Neural cell (in vitro differentiated cells): ENCODE data around the gene HDC.

Source experiments
- EP300 ChIP-seq: fragments of 450-650 bp; conservative IDR thresholded peaks from 2 replicates; pipeline ENCODE4 v1.6.1; 2014; ENCODE audit warnings: antibody characterized with exemption, mild to moderate bottlenecking, moderate library complexity; ENCODE audit not compliant: poor library complexity, severe bottlenecking
- EZH2 ChIP-seq: fragments of 200-600, 300-800 bp; shearing (Covaris generic), sonication (generic); IDR thresholded peaks from 2 replicates; pipeline ENCODE4 v1.6.1; 2014; ENCODE audit warnings: antibody characterized with exemption, low read length, borderline replicate concordance, mild to moderate bottlenecking; ENCODE audit not compliant: insufficient read depth, poor library complexity, severe bottlenecking
- MXI1 ChIP-seq: fragments of 450-650 bp; conservative IDR thresholded peaks from 2 replicates; pipeline ENCODE4 v1.6.1; 2014; ENCODE audit warnings: antibody characterized with exemption, mild to moderate bottlenecking; ENCODE audit not compliant: poor library complexity, severe bottlenecking
- POLR2AphosphoS5 ChIP-seq: IDR thresholded peaks from 2 replicates; pipeline ENCODE4 v1.6.1; 2012
- RAD21 ChIP-seq: fragments of 450-650 bp; conservative IDR thresholded peaks from 2 replicates; pipeline ENCODE4 v1.6.1; 2014; ENCODE audit warnings: antibody characterized with exemption, mild to moderate bottlenecking, moderate library complexity
- SMC3 ChIP-seq: fragments of 450-650 bp; conservative IDR thresholded peaks from 2 replicates; pipeline ENCODE4 v1.6.1; 2014; ENCODE audit warnings: antibody characterized with exemption, mild to moderate bottlenecking, moderate library complexity; ENCODE audit not compliant: poor library complexity
- TF ChIP-seq, protein P1 (sequence below): fragments of 450-650 bp; IDR thresholded peaks from 2 replicates; pipeline ENCODE4 v1.5.1; 2014; ENCODE audit warnings: antibody characterized with exemption, mild to moderate bottlenecking, moderate library complexity; ENCODE audit not compliant: poor library complexity, severe bottlenecking

DNA sequence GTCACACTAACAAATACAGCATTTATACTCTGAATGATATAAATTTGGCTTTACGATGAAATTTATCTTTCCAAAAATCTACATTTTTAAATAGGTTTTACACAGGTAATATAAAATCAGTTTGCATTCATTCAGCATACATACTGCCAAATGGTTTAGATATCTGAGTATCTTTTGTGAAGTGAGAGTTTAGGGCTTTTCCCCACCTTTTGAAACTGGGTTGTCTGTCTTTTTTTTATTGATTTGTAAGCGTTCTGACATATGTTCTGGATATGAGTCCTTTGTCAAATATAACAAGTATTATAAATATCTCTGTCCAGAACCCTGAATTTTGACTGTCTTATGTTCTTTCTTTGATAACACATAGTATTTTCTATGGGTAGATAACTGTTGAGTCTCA lies 47.1 kb upstream of the HDC start:
- TF ChIP-seq POLR2AphosphoS5: no peak
- TF ChIP-seq, protein P1, sequence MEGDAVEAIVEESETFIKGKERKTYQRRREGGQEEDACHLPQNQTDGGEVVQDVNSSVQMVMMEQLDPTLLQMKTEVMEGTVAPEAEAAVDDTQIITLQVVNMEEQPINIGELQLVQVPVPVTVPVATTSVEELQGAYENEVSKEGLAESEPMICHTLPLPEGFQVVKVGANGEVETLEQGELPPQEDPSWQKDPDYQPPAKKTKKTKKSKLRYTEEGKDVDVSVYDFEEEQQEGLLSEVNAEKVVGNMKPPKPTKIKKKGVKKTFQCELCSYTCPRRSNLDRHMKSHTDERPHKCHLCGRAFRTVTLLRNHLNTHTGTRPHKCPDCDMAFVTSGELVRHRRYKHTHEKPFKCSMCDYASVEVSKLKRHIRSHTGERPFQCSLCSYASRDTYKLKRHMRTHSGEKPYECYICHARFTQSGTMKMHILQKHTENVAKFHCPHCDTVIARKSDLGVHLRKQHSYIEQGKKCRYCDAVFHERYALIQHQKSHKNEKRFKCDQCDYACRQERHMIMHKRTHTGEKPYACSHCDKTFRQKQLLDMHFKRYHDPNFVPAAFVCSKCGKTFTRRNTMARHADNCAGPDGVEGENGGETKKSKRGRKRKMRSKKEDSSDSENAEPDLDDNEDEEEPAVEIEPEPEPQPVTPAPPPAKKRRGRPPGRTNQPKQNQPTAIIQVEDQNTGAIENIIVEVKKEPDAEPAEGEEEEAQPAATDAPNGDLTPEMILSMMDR: no peak
- TF ChIP-seq RAD21: no peak
- no peak for TF ChIP-seq EP300
- no peak for TF ChIP-seq EZH2
- TF ChIP-seq MXI1: no peak
- TF ChIP-seq SMC3: no peak
